Stimulated activated naive CD8-positive, alpha-beta T cell treated with anti-CD3 and anti-CD28 coated beads, Interleukin-15, amount 100 ng/mL, for 72 hours (primary cell): ENCODE data around the gene NEDD4L.
A peak's percentile ranks its signal among the peaks of the same experiment; 100 is the strongest.
"Not testable (repeated sequence)": the region's sequence is repeated elsewhere in the genome, so short reads cannot be mapped to it uniquely, and the experiment has no call there.

Source experiments
- ATAC-seq: fragments of 150-1000 bp; cut with Tn5 transposase; 2 replicates; pipeline ENCODE4 v1.10.0; 2021; ENCODE audit warnings: mild to moderate bottlenecking, moderate library complexity
- DNase-seq, 2 donors: peaks; one replicate each; pipeline ENCODE4 v3.0.0; 2021 to 2022
- H3K27ac Mint-ChIP-seq, 2 donors: one replicate each; pipeline ENCODE4 v1.8.0; 2022; ENCODE audit warnings: mild to moderate bottlenecking in 2 of 2, mixed read lengths in 2 of 2, moderate library complexity in 2 of 2
- H3K27me3 Mint-ChIP-seq: one replicate; pipeline ENCODE4 v1.8.0; 2022; ENCODE audit warnings: mixed read lengths
- H3K4me1 Mint-ChIP-seq: one replicate; pipeline ENCODE4 v1.8.0; 2022; ENCODE audit warnings: mild to moderate bottlenecking, mixed read lengths
- H3K4me3 Mint-ChIP-seq, 2 donors: one replicate each; pipeline ENCODE4 v1.8.0; 2022; ENCODE audit warnings: mild to moderate bottlenecking in 2 of 2, mixed read lengths in 2 of 2, moderate library complexity in 1 of 2
- H3K9me3 Mint-ChIP-seq, 2 donors: one replicate each; pipeline ENCODE4 v1.8.0; 2022; ENCODE audit warnings: mixed read lengths in 2 of 2

NEDD4L gene

GRCh38 chr18:58158008-58158407, 114.0 kb downstream of the NEDD4L start:
- peak; percentile 62 for ATAC-seq
- no peak overlapping the region for H3K4me3 Mint-ChIP-seq
- no peaks in the 10 kb centered on the region for H3K27me3 Mint-ChIP-seq
- DNase-seq = no peak
- no peaks in the 10 kb centered on the region for H3K4me1 Mint-ChIP-seq
- H3K27ac Mint-ChIP-seq = no peak overlapping the region
- no peaks in the 10 kb centered on the region for H3K9me3 Mint-ChIP-seq

- peak; percentile 73 for ATAC-seq
- H3K27me3 Mint-ChIP-seq = no peaks in the 10 kb centered on the region
Measured at GRCh38 chr18:58158459-58158858, 114.4 kb downstream of the NEDD4L start.

GRCh38 chr18:58161659-58162058, 117.6 kb downstream of the NEDD4L start:
- no peak for DNase-seq
- Mint-ChIP-seq H3K9me3 (no peaks in the 10 kb centered on the region), H3K27me3 (no peaks in the 10 kb centered on the region), H3K4me3 (no peak overlapping the region), H3K4me1 (no peaks in the 10 kb centered on the region), H3K27ac (no peak overlapping the region)
- ATAC-seq = no peak

More at GRCh38 chr18:58158459-58158858, 114.4 kb downstream of the NEDD4L start:
- no peak overlapping the region for H3K27ac Mint-ChIP-seq
- no peaks in the 10 kb centered on the region for H3K9me3 Mint-ChIP-seq
- no peaks in the 10 kb centered on the region for H3K4me1 Mint-ChIP-seq
- DNase-seq = no peak
- no peak overlapping the region for H3K4me3 Mint-ChIP-seq

GRCh38 chr18:58162127-58162526, 118.1 kb downstream of the NEDD4L start:
- no peaks in the 10 kb centered on the region for H3K27me3 Mint-ChIP-seq
- H3K4me3 Mint-ChIP-seq = no peak overlapping the region
- DNase-seq = no peak
- ATAC-seq = no peak
- no peak overlapping the region for H3K27ac Mint-ChIP-seq
- H3K9me3 Mint-ChIP-seq = no peaks in the 10 kb centered on the region
- H3K4me1 Mint-ChIP-seq = no peaks in the 10 kb centered on the region

- H3K4me1 Mint-ChIP-seq = no peaks in the 10 kb centered on the region
- no peaks in the 10 kb centered on the region for H3K27me3 Mint-ChIP-seq
- DNase-seq (no peak), ATAC-seq (no peak)
- H3K9me3 Mint-ChIP-seq = no peaks in the 10 kb centered on the region
- H3K27ac Mint-ChIP-seq = no peak overlapping the region
- no peak overlapping the region for H3K4me3 Mint-ChIP-seq
Measured at GRCh38 chr18:58163004-58163590, 119.1 kb downstream of the NEDD4L start.

- no peak for ATAC-seq
- no peaks in the 10 kb centered on the region for H3K27me3 Mint-ChIP-seq
- no peaks in the 10 kb centered on the region for H3K9me3 Mint-ChIP-seq
- H3K4me3 Mint-ChIP-seq = no peak overlapping the region
- no peak overlapping the region for H3K27ac Mint-ChIP-seq
- H3K4me1 Mint-ChIP-seq = no peaks in the 10 kb centered on the region
- DNase-seq = no peak
Measured at GRCh38 chr18:58166278-58166844, 122.3 kb downstream of the NEDD4L start.

- no peaks in the 10 kb centered on the region for H3K27me3 Mint-ChIP-seq
- H3K9me3 Mint-ChIP-seq = no peaks in the 10 kb centered on the region
- ATAC-seq = no peak
- H3K27ac Mint-ChIP-seq = no peak overlapping the region
- no peaks in the 10 kb centered on the region for H3K4me1 Mint-ChIP-seq
- no peak overlapping the region for H3K4me3 Mint-ChIP-seq
- DNase-seq = no peak
Measured at GRCh38 chr18:58167073-58167472, 123.0 kb downstream of the NEDD4L start.

GRCh38 chr18:58168221-58168620, 124.2 kb downstream of the NEDD4L start:
- no peak for DNase-seq
- Mint-ChIP-seq H3K27me3 (no peaks in the 10 kb centered on the region), H3K27ac (no peak overlapping the region), H3K9me3 (no peaks in the 10 kb centered on the region), H3K4me1 (no peaks in the 10 kb centered on the region), H3K4me3 (no peak overlapping the region)
- no peak for ATAC-seq

- Mint-ChIP-seq H3K27ac (no peak overlapping the region), H3K4me1 (no peaks in the 10 kb centered on the region), H3K9me3 (no peaks in the 10 kb centered on the region), H3K27me3 (no peaks in the 10 kb centered on the region), H3K4me3 (no peak overlapping the region)
- ATAC-seq = no peak
- no peak for DNase-seq
Measured at GRCh38 chr18:58168993-58169392, 125.0 kb downstream of the NEDD4L start.

- H3K4me3 Mint-ChIP-seq = no peak overlapping the region
- DNase-seq (no peak), ATAC-seq (no peak)
- no peaks in the 10 kb centered on the region for H3K4me1 Mint-ChIP-seq
- no peaks in the 10 kb centered on the region for H3K9me3 Mint-ChIP-seq
- H3K27ac Mint-ChIP-seq = no peak overlapping the region
- no peaks in the 10 kb centered on the region for H3K27me3 Mint-ChIP-seq
Measured at GRCh38 chr18:58169472-58169871, 125.4 kb downstream of the NEDD4L start.

GRCh38 chr18:58170036-58170435, 126.0 kb downstream of the NEDD4L start:
- H3K9me3 Mint-ChIP-seq, DNase-seq, H3K4me1 Mint-ChIP-seq, H3K4me3 Mint-ChIP-seq, ATAC-seq, H3K27me3 Mint-ChIP-seq, H3K27ac Mint-ChIP-seq: not testable (repeated sequence)

- Mint-ChIP-seq H3K27me3 (no peaks in the 10 kb centered on the region), H3K4me1 (no peaks in the 10 kb centered on the region), H3K9me3 (no peaks in the 10 kb centered on the region), H3K27ac (no peak overlapping the region), H3K4me3 (no peak overlapping the region)
- ATAC-seq (no peak), DNase-seq (no peak)
Measured at GRCh38 chr18:58172031-58172430, 128.0 kb downstream of the NEDD4L start.

- H3K9me3 Mint-ChIP-seq = no peaks in the 10 kb centered on the region
- no peaks in the 10 kb centered on the region for H3K27me3 Mint-ChIP-seq
- H3K4me1 Mint-ChIP-seq = no peaks in the 10 kb centered on the region
- DNase-seq = no peak
- no peak overlapping the region for H3K4me3 Mint-ChIP-seq
- no peak overlapping the region for H3K27ac Mint-ChIP-seq
- no peak for ATAC-seq
Measured at GRCh38 chr18:58174285-58174684, 130.3 kb downstream of the NEDD4L start.

- H3K4me1 Mint-ChIP-seq = no peaks in the 10 kb centered on the region
- no peak for ATAC-seq
- DNase-seq = no peak
- no peaks in the 10 kb centered on the region for H3K9me3 Mint-ChIP-seq
- no peak overlapping the region for H3K27ac Mint-ChIP-seq
- H3K27me3 Mint-ChIP-seq = no peaks in the 10 kb centered on the region
- H3K4me3 Mint-ChIP-seq = no peak overlapping the region
Measured at GRCh38 chr18:58175122-58175785, 131.2 kb downstream of the NEDD4L start.

- Mint-ChIP-seq H3K27me3 (no peaks in the 10 kb centered on the region), H3K9me3 (no peaks in the 10 kb centered on the region), H3K27ac (peak overlapping the region in 1 of 2 donors; percentile 46), H3K4me1 (no peaks in the 10 kb centered on the region), H3K4me3 (no peak overlapping the region)
- DNase-seq = no peak
- no peak for ATAC-seq
Measured at GRCh38 chr18:58175786-58176176, 131.8 kb downstream of the NEDD4L start.

- Mint-ChIP-seq H3K9me3 (no peaks in the 10 kb centered on the region), H3K27me3 (no peaks in the 10 kb centered on the region), H3K4me1 (no peaks in the 10 kb centered on the region), H3K27ac (no peak overlapping the region), H3K4me3 (no peak overlapping the region)
- DNase-seq (no peak), ATAC-seq (no peak)
Measured at GRCh38 chr18:58177004-58177717, 133.1 kb downstream of the NEDD4L start.
